ENCODE measurements around the gene ENTHD1.

ENTHD1 gene

DNA sequence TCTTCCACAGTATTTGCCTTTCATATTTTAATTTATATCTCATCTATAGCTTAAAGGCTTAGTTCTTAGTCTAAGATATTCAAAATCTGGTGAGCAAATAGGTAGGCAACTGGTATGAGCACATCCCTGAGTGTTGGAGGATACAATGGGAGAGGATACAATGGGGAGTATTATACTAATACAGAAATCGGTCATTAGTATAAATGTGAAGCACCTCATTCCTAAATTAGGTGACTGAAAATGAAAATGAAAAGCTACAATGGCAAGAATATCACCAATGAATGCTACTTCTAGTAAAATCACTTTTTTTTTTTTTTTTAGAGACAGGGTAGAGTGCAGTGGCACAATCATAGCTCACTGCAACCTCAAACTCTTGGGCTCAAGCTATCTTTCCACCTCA lies 21.0 kb downstream of the ENTHD1 start:
- ChIA-PET POLR2A (no interaction called here), CTCF (interaction anchor here (0.6 to 1.1 kb wide), 3 partner anchors 12 to 152 kb away, joined by 3 to 6 read pairs (median 3); no protein-coding TSS in a partner anchor)
- no peak overlapping the region for H3K27ac ChIP-seq (ENCODE audit: extremely low read depth, low read depth, low read length)
- H3K9me3 ChIP-seq (ENCODE audit: control insufficient read depth, insufficient read depth, low read depth, low read length) = no peaks in the 10 kb centered on the region
- H3K4me1 ChIP-seq (ENCODE audit: control insufficient read depth, insufficient read depth, low read length) = no peaks in the 10 kb centered on the region
- no peak overlapping the region for H3K4me3 ChIP-seq (ENCODE audit: low read depth, low read length)
- no peaks in the 10 kb centered on the region for H3K36me3 ChIP-seq (ENCODE audit: control insufficient read depth in 2 of 2, insufficient read depth in 1 of 2, low read length in 2 of 2)
- no peak for TF ChIP-seq ZNF785 (tag by site-specific recombination; IDR thresholded peaks at IDR 0.05)

- POLR2A ChIA-PET = no interaction called here
- TF ChIP-seq ZNF664 (tag by site-specific recombination; IDR thresholded peaks at IDR 0.05) = peak; percentile 89
- TF ChIP-seq SP3 (tag by site-specific recombination; IDR thresholded peaks at IDR 0.05) = no peak
- TF ChIP-seq ZNF274 (IDR thresholded peaks at IDR 0.05; ENCODE audit: low read length) = no peak
- TF ChIP-seq ZNF274 (tag by site-specific recombination; IDR thresholded peaks at IDR 0.05; ENCODE audit: borderline replicate concordance) = no peak
- no peak for TF ChIP-seq KLF16 (tag by site-specific recombination; IDR thresholded peaks at IDR 0.05)
- TF ChIP-seq RBAK (tag by site-specific recombination; IDR thresholded peaks at IDR 0.05) = 0 out of 2 replicates have a peak, but pooled peaks have one; percentile 38
- TF ChIP-seq ZNF768 (tag by site-specific recombination; IDR thresholded peaks at IDR 0.05) = no peak
- TF ChIP-seq ZNF48 (tag by site-specific recombination; IDR thresholded peaks at IDR 0.05) = no peak
- no peak for TF ChIP-seq ZNF529 (tag by site-specific recombination; IDR thresholded peaks at IDR 0.05; ENCODE audit: insufficient replicate concordance)
- TF ChIP-seq ZNF155 (tag by site-specific recombination; IDR thresholded peaks at IDR 0.05) = no peak
- TF ChIP-seq GLIS1 (tag by site-specific recombination; IDR thresholded peaks at IDR 0.05) = no peak
- no peak for TF ChIP-seq ZNF596 (tag by site-specific recombination; IDR thresholded peaks at IDR 0.05)
- no peak for TF ChIP-seq ZNF624 (tag by site-specific recombination; IDR thresholded peaks at IDR 0.05)
- TF ChIP-seq REPIN1 (tag by site-specific recombination; IDR thresholded peaks at IDR 0.05; ENCODE audit: low read depth) = no peak
- TF ChIP-seq ZNF184 (tag by site-specific recombination; IDR thresholded peaks at IDR 0.05) = no peak
- no peak for TF ChIP-seq ZSCAN18 (tag by site-specific recombination; IDR thresholded peaks at IDR 0.05)
- no peak for TF ChIP-seq ZFP69B (tag by site-specific recombination; IDR thresholded peaks at IDR 0.05)
- TF ChIP-seq MZF1 (tag by site-specific recombination; IDR thresholded peaks at IDR 0.05; ENCODE audit: borderline replicate concordance) = no peak
- no peak for TF ChIP-seq ZNF449 (tag by site-specific recombination; IDR thresholded peaks at IDR 0.05)
- no peak for TF ChIP-seq ZNF488 (tag by site-specific recombination; IDR thresholded peaks at IDR 0.05)
- TF ChIP-seq HIC1 (tag by site-specific recombination; IDR thresholded peaks at IDR 0.05) = no peak
- TF ChIP-seq ZNF292 (tag by site-specific recombination; IDR thresholded peaks at IDR 0.05; ENCODE audit: borderline replicate concordance, low read depth) = peak; percentile 77; the same call in 1 of the 2 replicates
- no peak for TF ChIP-seq ZNF704 (tag by site-specific recombination; IDR thresholded peaks at IDR 0.05)
- no peak for TF ChIP-seq ZBTB10 (tag by site-specific recombination; IDR thresholded peaks at IDR 0.05)
These were observed 22.4 kb downstream of the ENTHD1 start for GRCh38 chr22:39871008-39871798.

More at GRCh38 chr22:39871008-39871798, 22.4 kb downstream of the ENTHD1 start:
- Histone ChIP-seq H3K27ac (ENCODE audit: extremely low read depth, low read depth, low read length) (no peak overlapping the region), H3K4me3 (ENCODE audit: low read depth, low read length) (no peak overlapping the region), H3K9me3 (ENCODE audit: control insufficient read depth, insufficient read depth, low read depth, low read length) (no peaks in the 10 kb centered on the region), H3K36me3 (ENCODE audit: control insufficient read depth in 2 of 2, insufficient read depth in 1 of 2, low read length in 2 of 2) (no peaks in the 10 kb centered on the region), H3K4me1 (ENCODE audit: control insufficient read depth, insufficient read depth, low read length) (no peaks in the 10 kb centered on the region)
- CTCF ChIA-PET = interaction anchor here (0.5 to 1.1 kb wide), 5 partner anchors 24 to 337 kb away, joined by 3 to 4 read pairs (median 3); no protein-coding TSS in a partner anchor
